HEK293T (cell line): ENCODE results near the gene IFIT3.

Experiments used
- FOXK2 ChIP-seq: fragments of 450-650 bp; IDR thresholded peaks from 2 replicates; pipeline ENCODE4 v1.6.1; 2016; ENCODE audit warnings: mild to moderate bottlenecking
- HDGF ChIP-seq: fragments of 450-650 bp; IDR thresholded peaks from 2 replicates; pipeline ENCODE4 v1.6.1; 2017; ENCODE audit warnings: antibody characterized with exemption, borderline replicate concordance

GRCh38 chr10:89278034-89278535 is 49.7 kb upstream of the IFIT3 start:
- no peak for TF ChIP-seq HDGF
- TF ChIP-seq FOXK2: no peak
